GM21786 (cell line): Measurements from ENCODE around the gene ARHGEF4.
"Not testable (repeated sequence)": the region's sequence is repeated elsewhere in the genome, so short reads cannot be mapped to it uniquely, and the experiment has no call there.

Source experiments
- ATAC-seq: cut with Tn5 transposase; IDR thresholded peaks from one replicate; pipeline ENCODE4 v1.9.1; 2021; ENCODE audit not compliant: unreplicated experiment

The ARHGEF4 gene

GRCh38 chr2:130882111-130882690, 45.5 kb downstream of the ARHGEF4 start:
- ATAC-seq, result no peak

DNA sequence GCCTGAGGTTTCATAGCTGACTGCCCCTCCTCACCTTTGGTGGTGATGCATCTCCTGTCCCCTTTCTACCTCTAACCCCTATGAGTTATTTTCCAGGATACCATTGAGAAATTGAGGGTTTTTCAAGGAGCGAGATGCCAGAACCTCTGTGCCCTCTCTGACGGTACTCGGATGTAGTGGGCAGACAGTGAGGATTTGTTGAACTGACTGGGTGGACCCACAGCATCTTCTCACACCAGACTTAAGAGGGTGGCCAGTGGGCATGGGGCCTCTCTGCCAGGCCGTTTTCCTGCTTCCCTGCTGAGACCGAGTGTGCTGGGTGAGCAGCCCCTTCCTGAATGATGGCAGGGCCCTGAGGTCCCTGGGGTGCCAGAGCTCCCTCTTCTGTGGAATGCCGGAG, 46.3 kb downstream of the ARHGEF4 start:
- ATAC-seq, result no peak

DNA sequence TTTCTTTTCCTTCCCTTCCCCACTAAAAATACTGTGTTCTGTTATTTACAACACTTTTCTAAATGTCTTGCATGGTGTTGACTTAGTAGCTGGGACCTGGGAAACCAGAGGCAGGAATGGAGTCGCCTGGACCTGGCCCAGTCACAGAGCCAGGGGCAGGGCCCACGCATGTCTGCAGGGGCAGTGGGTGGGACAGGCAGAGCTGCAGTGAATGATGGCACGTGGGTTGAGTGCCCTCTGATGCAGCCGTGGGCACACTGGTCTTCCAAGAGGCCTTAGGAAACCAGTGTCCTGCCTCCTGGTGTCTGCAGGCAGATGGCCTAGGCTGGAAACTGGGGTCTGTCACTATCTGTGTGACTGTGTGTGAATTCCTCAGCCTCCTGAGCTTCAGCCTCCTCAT, 46.8 kb downstream of the ARHGEF4 start:
- ATAC-seq, result no peak

- no peak for ATAC-seq
Measured at GRCh38 chr2:130884013-130884412, 47.3 kb downstream of the ARHGEF4 start.

- ATAC-seq, result no peak
Measured at GRCh38 chr2:130884503-130884902, 47.8 kb downstream of the ARHGEF4 start.

DNA sequence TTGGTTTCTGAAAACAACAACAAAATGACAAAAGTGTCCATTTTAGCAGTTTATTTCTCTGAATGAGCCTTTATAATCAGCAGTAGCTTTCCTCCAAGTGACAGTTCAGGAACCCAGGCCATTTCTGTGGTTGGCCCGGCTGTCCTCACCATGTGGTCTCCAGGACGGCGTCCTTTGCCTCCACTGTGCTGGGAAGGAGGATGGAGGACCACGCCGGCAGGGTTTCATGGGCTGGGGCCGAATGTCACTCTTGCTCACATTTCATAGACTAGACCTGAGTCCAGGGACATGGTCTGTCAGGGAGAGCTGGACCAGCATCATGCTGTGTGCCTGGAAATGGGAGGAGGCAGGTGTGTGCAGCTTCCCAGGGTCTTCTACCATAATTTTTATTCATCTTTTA, 50.9 kb downstream of the ARHGEF4 start:
- ATAC-seq, result no peak

- no peak for ATAC-seq
Measured at GRCh38 chr2:130890941-130891669, 54.4 kb downstream of the ARHGEF4 start.

DNA sequence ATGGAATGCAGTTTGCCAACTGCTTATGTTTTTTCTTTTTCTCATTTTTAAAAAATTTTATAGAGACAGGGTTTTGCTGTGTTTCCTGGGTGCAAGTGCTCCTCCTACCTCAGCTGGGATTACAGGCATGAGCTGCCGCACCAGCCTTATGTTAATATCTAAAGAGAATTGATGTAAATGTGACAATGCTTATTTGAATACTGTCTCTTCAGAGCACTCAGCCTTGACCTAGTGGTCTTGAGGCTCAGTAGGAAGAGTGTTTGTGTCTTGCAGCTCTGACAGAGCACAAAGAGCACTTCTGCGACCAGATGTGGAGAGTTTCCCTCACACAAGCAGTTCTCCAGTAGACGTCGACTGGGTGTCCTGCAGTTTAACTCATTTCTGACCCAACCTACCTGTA, 55.3 kb downstream of the ARHGEF4 start:
- no peak for ATAC-seq

DNA sequence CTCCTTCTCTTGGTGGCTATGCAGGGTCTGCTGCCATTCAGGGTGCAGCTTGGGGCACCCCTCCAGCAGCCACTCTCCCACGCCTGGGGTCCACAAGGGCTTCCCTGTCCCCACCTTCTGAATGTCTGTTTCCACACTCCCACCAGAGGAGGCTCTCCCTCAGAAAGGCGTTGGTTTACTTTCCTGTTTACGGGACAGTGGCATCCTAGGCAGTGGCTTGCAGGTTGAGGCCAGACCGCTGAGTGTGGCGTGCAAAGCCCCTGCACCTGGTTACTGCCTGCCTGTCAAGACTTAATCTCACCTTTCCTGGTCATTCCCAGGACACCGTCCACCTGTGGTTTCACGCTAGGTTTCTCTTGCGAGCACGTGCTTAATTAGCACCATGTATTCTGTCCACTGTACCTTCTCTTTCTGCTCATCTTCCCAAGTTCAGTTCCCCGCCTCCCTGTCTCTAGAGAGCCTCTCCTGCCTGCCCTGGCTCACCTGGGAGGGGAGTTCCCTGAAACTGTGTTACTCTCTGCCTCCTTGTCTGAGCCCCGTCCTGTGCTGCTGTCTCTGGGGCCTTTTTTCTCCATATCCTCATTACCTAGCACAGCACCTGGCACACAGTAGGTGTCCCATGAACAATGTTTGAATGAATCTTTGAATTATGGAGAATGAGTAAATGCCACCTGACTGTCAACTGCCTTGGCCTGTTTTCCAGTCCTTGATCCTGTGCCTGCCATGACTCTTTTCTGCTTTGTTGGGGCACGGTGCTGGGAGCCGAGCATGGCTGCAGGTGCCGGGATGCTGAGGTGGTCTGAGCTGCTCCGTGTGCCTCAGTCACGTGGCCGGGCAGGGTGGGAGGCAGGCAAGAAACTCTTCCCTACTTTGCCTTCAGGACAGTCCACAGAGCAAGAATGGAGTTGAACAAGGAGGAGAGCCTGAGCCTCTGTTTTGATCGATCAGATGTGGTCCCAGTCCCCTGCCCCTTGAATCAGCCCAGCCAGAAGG, 56.4 kb downstream of the ARHGEF4 start:
- no peak for ATAC-seq

- no peak for ATAC-seq
Measured at GRCh38 chr2:130894326-130894942, 57.7 kb downstream of the ARHGEF4 start.

DNA sequence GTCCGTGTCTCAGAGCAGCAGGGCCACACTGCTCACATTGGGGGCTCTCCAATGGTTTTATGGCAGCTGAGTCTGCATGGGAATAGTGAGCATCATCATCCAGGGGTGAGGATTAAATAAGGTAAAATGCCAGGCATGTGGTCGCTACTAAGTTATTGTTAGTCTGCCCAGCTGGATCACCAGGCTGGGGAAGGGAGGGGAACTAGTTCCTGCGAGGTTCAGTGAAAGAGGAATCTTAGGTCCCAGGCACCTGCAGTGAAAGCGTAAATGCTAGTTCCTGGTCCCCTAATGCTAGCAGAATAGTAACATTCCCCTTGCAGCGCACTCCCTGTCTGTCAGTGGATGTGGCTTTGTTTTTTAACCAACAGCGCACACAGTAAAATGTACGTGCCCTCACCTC, 60.1 kb downstream of the ARHGEF4 start:
- no peak for ATAC-seq

GRCh38 chr2:130898553-130898952, 61.8 kb downstream of the ARHGEF4 start:
- ATAC-seq, result no peak

GRCh38 chr2:130899306-130899705, 62.6 kb downstream of the ARHGEF4 start:
- no peak for ATAC-seq

GRCh38 chr2:130901061-130901460, 64.3 kb downstream of the ARHGEF4 start:
- no peak for ATAC-seq

GRCh38 chr2:130901626-130902025, 64.9 kb downstream of the ARHGEF4 start:
- ATAC-seq, result not testable (repeated sequence)

- no peak for ATAC-seq
Measured at GRCh38 chr2:130908832-130909231, 72.1 kb downstream of the ARHGEF4 start.

DNA sequence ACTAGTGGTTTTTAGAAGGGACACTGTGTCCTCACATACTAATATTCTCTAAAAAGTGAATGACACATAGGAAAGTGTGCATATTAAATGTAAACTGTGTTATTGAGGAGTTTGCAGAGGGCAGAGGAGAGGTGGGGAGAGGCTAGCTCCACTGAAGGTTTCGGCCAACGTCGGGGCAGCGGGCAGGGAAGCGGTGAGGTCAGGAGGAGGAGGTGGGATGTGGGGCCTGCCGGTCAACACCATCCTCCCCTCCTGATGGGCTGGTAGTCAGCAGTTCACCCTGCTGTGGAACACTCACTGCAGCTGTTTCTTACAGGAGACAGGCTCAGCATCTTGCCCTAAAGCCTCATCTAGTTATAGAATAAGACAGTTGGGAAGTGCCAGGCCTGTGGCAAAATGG, 74.2 kb downstream of the ARHGEF4 start:
- ATAC-seq, result no peak

- no peak for ATAC-seq
Measured at GRCh38 chr2:130911482-130911881, 74.8 kb downstream of the ARHGEF4 start.

- ATAC-seq, result no peak
Measured at GRCh38 chr2:130911996-130912395, 75.3 kb downstream of the ARHGEF4 start.

GRCh38 chr2:130912471-130912870, 75.8 kb downstream of the ARHGEF4 start:
- ATAC-seq, result no peak

GRCh38 chr2:130913891-130914290, 77.2 kb downstream of the ARHGEF4 start:
- ATAC-seq, result no peak
